Left cardiac atrium (tissue), 4 donors: ENCODE results near the gene TDP1. TPM values are rescaled to one million over a fixed set of nuclear protein-coding genes. Genes with fewer than 3 reads are reported as not detected.

Experiments
- ATAC-seq, 2 donors: fragments of 200-7000 bp; cut with Tn5 transposase; one replicate each; pipeline ENCODE4 v1.9.1; 2020; ENCODE audit warnings: mild to moderate bottlenecking in 2 of 2, moderate library complexity in 2 of 2
- DNase-seq: peaks from one replicate; pipeline ENCODE4 v3.0.0-alpha.2; 2020
- intact Hi-C, 2 donors: fragments of 100-400 bp; cut with DNase I; formaldehyde crosslinking; loops; one replicate each; pipeline versions ENCODE4 v1.14.1 to v1.15.1; 2022 to 2023
- total RNA-seq, 2 donors: library from RNA; stranded (reverse); fragmentation: NEBNext Ultra II Directional; extraction: Animal tissue kit (Norgen Biotek cat#: 25700); gene quantifications; one replicate each; pipeline ENCODE4 v1.2.1, GENCODE V29; 2021
- donor health status: DM: no; HTN: yes; CAD: no.
- donor health status: DM: no; HTN: yes; CAD: no; lungs with severe emphysema.
- donor health status: DM: yes; HTN: yes; CAD: no.
- donor health status: Dilated cardiomyopathy.

TDP1 gene
- total RNA-seq, 2 donors from 2014 or later, result 4.9 to 6.3 TPM

- ATAC-seq (no peak), DNase-seq (no peak)
- intact Hi-C loops, result no loop called here
These were observed 72.1 kb downstream of the TDP1 start for GRCh38 chr14:90027842-90028241.

GRCh38 chr14:90034156-90034555 is 78.4 kb downstream of the TDP1 start:
- intact Hi-C loops, result no loop called here
- no peak for DNase-seq
- ATAC-seq, result no peak

GRCh38 chr14:90034835-90035525 is 79.3 kb downstream of the TDP1 start:
- DNase-seq, result no peak
- intact Hi-C loops, result no loop called here
- no peak for ATAC-seq

GRCh38 chr14:90039253-90040010 is 83.7 kb downstream of the TDP1 start:
- intact Hi-C loops, result no loop called here
- DNase-seq (no peak), ATAC-seq (no peak)

- intact Hi-C loops, result no loop called here
- no peak for ATAC-seq
- no peak for DNase-seq
These were observed 84.7 kb downstream of the TDP1 start for GRCh38 chr14:90040411-90040810.

GRCh38 chr14:90042496-90043252 is 86.9 kb downstream of the TDP1 start:
- intact Hi-C loops, result no loop called here
- ATAC-seq (no peak), DNase-seq (no peak)

GRCh38 chr14:90045616-90046015 is 89.9 kb downstream of the TDP1 start:
- DNase-seq (no peak), ATAC-seq (no peak)
- intact Hi-C loops, result no loop called here

- ATAC-seq (no peak), DNase-seq (no peak)
- intact Hi-C loops, result no loop called here
These were observed 93.7 kb downstream of the TDP1 start for GRCh38 chr14:90049390-90049789.

GRCh38 chr14:90050271-90050670 is 94.5 kb downstream of the TDP1 start:
- intact Hi-C loops, result loop anchor here in 1 of 2 donors (10.0 kb wide), 1 partner anchor 135 kb away; no protein-coding TSS in a partner anchor
- DNase-seq (no peak), ATAC-seq (no peak)

GRCh38 chr14:90053044-90053443 is 97.3 kb downstream of the TDP1 start:
- no peak for ATAC-seq
- intact Hi-C loops, result loop anchor here in 1 of 2 donors (10.0 kb wide), 1 partner anchor 132 kb away; no protein-coding TSS in a partner anchor
- DNase-seq, result no peak

- intact Hi-C loops, result loop anchor here in 1 of 2 donors (5.0 to 10.0 kb wide), 2 partner anchors 83 to 130 kb away; no protein-coding TSS in a partner anchor
- ATAC-seq (no peak), DNase-seq (no peak)
These were observed 99.1 kb downstream of the TDP1 start for GRCh38 chr14:90054803-90055202.

- no peak for ATAC-seq
- intact Hi-C loops, result loop anchor here in 1 of 2 donors (5.0 to 10.0 kb wide), 2 partner anchors 85 to 128 kb away; no protein-coding TSS in a partner anchor
These were observed 101.1 kb downstream of the TDP1 start for GRCh38 chr14:90056826-90057225.

GRCh38 chr14:90058876-90059458 is 103.2 kb downstream of the TDP1 start:
- no peak for ATAC-seq
- intact Hi-C loops, result loop anchor here in 1 of 2 donors (5.0 to 10.0 kb wide), 2 partner anchors 87 to 126 kb away; no protein-coding TSS in a partner anchor
- DNase-seq, result no peak

More at GRCh38 chr14:90056826-90057225, 101.1 kb downstream of the TDP1 start:
- no peak for DNase-seq

- intact Hi-C loops, result loop anchor here in 1 of 2 donors (10.0 kb wide), 1 partner anchor 174 kb away; no protein-coding TSS in a partner anchor
- ATAC-seq, result peak; percentile 91 to 93
These were observed 104.7 kb downstream of the TDP1 start for GRCh38 chr14:90060312-90060964.

GRCh38 chr14:90060965-90061684 is 105.4 kb downstream of the TDP1 start:
- ATAC-seq, result peak; percentile 51
- no peak for DNase-seq

More at GRCh38 chr14:90060312-90060964, 104.7 kb downstream of the TDP1 start:
- peak; percentile 53 for DNase-seq

GRCh38 chr14:90061685-90062126 is 106.0 kb downstream of the TDP1 start, which contains the start of gene KCNK13:
KCNK13 (plus strand) TSS chr14:90061994; CDS start chr14:90062206, 212 bp downstream.
- DNase-seq, result peak; percentile 30
- peak; percentile 5 to 8 for ATAC-seq
- intact Hi-C loops, result loop anchor here in 1 of 2 donors (10.0 kb wide), 1 partner anchor 173 kb away; no protein-coding TSS in a partner anchor

More at GRCh38 chr14:90060965-90061684, 105.4 kb downstream of the TDP1 start:
- intact Hi-C loops, result loop anchor here in 1 of 2 donors (10.0 kb wide), 1 partner anchor 174 kb away; no protein-coding TSS in a partner anchor

- ATAC-seq (peak; percentile 23 to 36), DNase-seq (no peak)
- intact Hi-C loops, result loop anchor here in 1 of 2 donors (10.0 kb wide), 1 partner anchor 173 kb away; no protein-coding TSS in a partner anchor
These were observed 106.5 kb downstream of the TDP1 start for GRCh38 chr14:90062127-90062794.
